Erythroblast (primary cell): ENCODE results near the gene SRGAP2C.
"Not testable (repeated sequence)": the region's sequence is repeated elsewhere in the genome, so short reads cannot be mapped to it uniquely, and the experiment has no call there.

Source experiments
- GATA1 ChIP-seq: IDR thresholded peaks from 2 replicates; pipeline ENCODE4 v1.6.1; 2011; ENCODE audit warnings: low read depth, mild to moderate bottlenecking, control low read depth, low read length, moderate library complexity
- POLR2A ChIP-seq: IDR thresholded peaks from 2 replicates; pipeline ENCODE4 v1.6.1; 2011; ENCODE audit warnings: mild to moderate bottlenecking, low read length

DNA sequence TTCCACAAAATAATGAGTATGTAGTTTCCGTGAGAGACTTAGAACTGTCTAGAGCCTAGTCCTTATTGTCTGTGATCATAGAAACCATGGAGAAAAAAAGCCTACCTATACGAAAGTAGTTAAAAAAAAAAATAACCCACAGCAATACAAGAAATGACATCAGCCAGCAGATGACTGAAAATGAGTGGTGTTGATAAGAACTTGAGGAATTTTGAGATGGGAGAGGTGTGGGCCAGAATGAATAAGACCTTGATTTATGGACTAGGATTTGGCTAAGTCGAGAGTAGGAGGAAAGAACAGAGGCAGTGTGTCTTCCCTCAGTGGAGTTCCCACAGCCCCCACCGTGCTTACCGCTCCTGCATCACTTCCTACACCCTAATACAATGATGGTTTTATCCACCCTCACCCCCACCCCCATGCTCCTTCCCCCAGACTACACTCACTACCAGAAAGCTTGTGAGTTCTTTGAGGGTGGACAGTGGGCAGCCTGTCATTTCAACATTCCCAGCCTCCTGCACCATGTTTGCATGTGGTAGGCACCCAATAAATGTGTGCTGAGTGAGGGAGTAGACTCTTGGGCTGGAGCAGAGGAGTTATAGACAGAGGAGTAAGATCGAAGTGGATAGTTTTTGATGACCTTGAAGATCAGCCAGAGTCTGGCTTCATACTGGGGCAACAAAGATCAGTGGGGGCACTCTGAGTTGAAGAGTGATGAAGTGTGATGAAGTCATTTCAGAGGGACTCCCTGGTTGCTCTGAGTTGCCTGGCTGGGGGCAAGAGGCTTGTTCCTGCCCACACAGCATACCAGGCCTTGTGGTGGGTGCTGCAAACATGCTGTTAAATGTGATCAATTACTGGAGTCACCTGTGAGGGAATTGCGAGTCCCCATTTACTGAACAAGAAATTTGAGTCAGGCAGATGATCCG is 21.3 kb downstream of the SRGAP2C start:
- not testable (repeated sequence) for TF ChIP-seq POLR2A, GATA1
